Neural cell (in vitro differentiated cells): ENCODE data around the gene SUGCT. TPM values are rescaled to one million over a fixed set of nuclear protein-coding genes. Genes with fewer than 3 reads are reported as not detected.

ENCODE experiments used
- H2AFZ ChIP-seq: fragments of 200-600, 300-800 bp; sonication (generic), shearing (Covaris generic); 2 replicates; pipeline ENCODE4 v1.6.0; 2014; ENCODE audit warnings: low read depth, mild to moderate bottlenecking, antibody characterized with exemption, low read length, moderate library complexity
- H3F3A ChIP-seq: fragments of 200-600 bp; shearing (Covaris generic); 2 replicates; pipeline ENCODE4 v1.6.1; 2016; ENCODE audit warnings: mild to moderate bottlenecking, moderate library complexity, mixed read lengths, antibody characterized with exemption, low read length; ENCODE audit not compliant: insufficient read depth, poor library complexity, severe bottlenecking
- H3K27ac ChIP-seq: fragments of 200-600, 300-800 bp; sonication (generic), shearing (Covaris generic); 2 replicates; pipeline ENCODE4 v1.5.1; 2014; ENCODE audit warnings: mild to moderate bottlenecking, low read length, moderate library complexity
- H3K27me3 ChIP-seq: fragments of 300-800, 200-600 bp; sonication (generic), shearing (Covaris generic); 2 replicates; pipeline ENCODE4 v1.6.0; 2014; ENCODE audit warnings: mild to moderate bottlenecking, low read depth, low read length, moderate library complexity; ENCODE audit not compliant: insufficient read depth
- H3K36me3 ChIP-seq: fragments of 300-800, 200-600 bp; sonication (generic), shearing (Covaris generic); 2 replicates; pipeline ENCODE4 v1.5.1; 2014; ENCODE audit warnings: mild to moderate bottlenecking, antibody characterized with exemption, low read length, moderate library complexity; ENCODE audit not compliant: insufficient read depth
- H3K4me2 ChIP-seq: fragments of 300-800, 200-600 bp; sonication (generic), shearing (Covaris generic); 2 replicates; pipeline ENCODE4 v1.6.0; 2014; ENCODE audit warnings: mild to moderate bottlenecking, low read length
- H3K4me3 ChIP-seq: fragments of 300-800, 200-600 bp; sonication (generic), shearing (Covaris generic); 2 replicates; pipeline ENCODE4 v1.5.1; 2014; ENCODE audit warnings: mild to moderate bottlenecking, low read length, moderate library complexity
- H3K79me2 ChIP-seq: fragments of 200-600 bp; shearing (Covaris generic); replicated peaks from 2 replicates; pipeline ENCODE4 v1.6.0; 2014; ENCODE audit warnings: mild to moderate bottlenecking, low read length, moderate library complexity; ENCODE audit not compliant: insufficient read depth
- H3K9ac ChIP-seq: fragments of 300-800, 200-600 bp; sonication (generic), shearing (Covaris generic); 2 replicates; pipeline ENCODE4 v1.6.1; 2016; ENCODE audit warnings: mild to moderate bottlenecking, low read length, mixed read lengths
- H3K9me2 ChIP-seq: fragments of 200-600 bp; shearing (Covaris generic); 2 replicates; pipeline ENCODE4 v1.6.1; 2016; ENCODE audit warnings: mild to moderate bottlenecking, low read length, mixed read lengths; ENCODE audit not compliant: insufficient read depth
- H3K9me3 ChIP-seq: fragments of 200-600, 300-800 bp; sonication (generic), shearing (Covaris generic); 2 replicates; pipeline ENCODE4 v1.6.1; 2016; ENCODE audit warnings: mild to moderate bottlenecking, mixed run types, low read length, moderate library complexity, mixed read lengths
- H4K20me1 ChIP-seq: fragments of 200-600 bp; shearing (Covaris generic); 2 replicates; pipeline ENCODE4 v1.6.1; 2016; ENCODE audit warnings: mild to moderate bottlenecking, mixed run types; ENCODE audit not compliant: insufficient read depth
- CTCF ChIP-seq: fragments of 450-650 bp; IDR thresholded peaks from 2 replicates; pipeline ENCODE4 v1.5.1; 2014; ENCODE audit warnings: antibody characterized with exemption, mild to moderate bottlenecking, moderate library complexity; ENCODE audit not compliant: poor library complexity, severe bottlenecking
- EP300 ChIP-seq: fragments of 450-650 bp; conservative IDR thresholded peaks from 2 replicates; pipeline ENCODE4 v1.6.1; 2014; ENCODE audit warnings: antibody characterized with exemption, mild to moderate bottlenecking, moderate library complexity; ENCODE audit not compliant: poor library complexity, severe bottlenecking
- EZH2 ChIP-seq: fragments of 200-600, 300-800 bp; shearing (Covaris generic), sonication (generic); IDR thresholded peaks from 2 replicates; pipeline ENCODE4 v1.6.1; 2014; ENCODE audit warnings: antibody characterized with exemption, low read length, borderline replicate concordance, mild to moderate bottlenecking; ENCODE audit not compliant: insufficient read depth, poor library complexity, severe bottlenecking
- MXI1 ChIP-seq: fragments of 450-650 bp; conservative IDR thresholded peaks from 2 replicates; pipeline ENCODE4 v1.6.1; 2014; ENCODE audit warnings: antibody characterized with exemption, mild to moderate bottlenecking; ENCODE audit not compliant: poor library complexity, severe bottlenecking
- POLR2AphosphoS5 ChIP-seq: IDR thresholded peaks from 2 replicates; pipeline ENCODE4 v1.6.1; 2012
- RAD21 ChIP-seq: fragments of 450-650 bp; conservative IDR thresholded peaks from 2 replicates; pipeline ENCODE4 v1.6.1; 2014; ENCODE audit warnings: antibody characterized with exemption, mild to moderate bottlenecking, moderate library complexity
- REST ChIP-seq: IDR thresholded peaks from 2 replicates; pipeline ENCODE4 v1.6.1; 2012; ENCODE audit warnings: borderline replicate concordance
- SMC3 ChIP-seq: fragments of 450-650 bp; conservative IDR thresholded peaks from 2 replicates; pipeline ENCODE4 v1.6.1; 2014; ENCODE audit warnings: antibody characterized with exemption, mild to moderate bottlenecking, moderate library complexity; ENCODE audit not compliant: poor library complexity
- TAF1 ChIP-seq: IDR thresholded peaks from 2 replicates; pipeline ENCODE4 v1.6.1; 2012; ENCODE audit warnings: low read depth
- polyA plus RNA-seq: library from polyadenylated mRNA; depleted of rRNA; stranded (reverse); fragments of >200 nt; gene quantifications from 2 replicates; pipeline ENCODE4 v1.2.3, GENCODE V29; 2014

SUGCT gene
- polyA plus RNA-seq, 1 donor from 2014 or later: not detected

- TF ChIP-seq RAD21: no peak
- TF ChIP-seq EZH2: no peak
- no peak for TF ChIP-seq REST
- TF ChIP-seq POLR2AphosphoS5: no peak
- no peak for TF ChIP-seq CTCF
- TF ChIP-seq SMC3: no peak
- no peak for TF ChIP-seq EP300
- no peak for TF ChIP-seq TAF1
- no peak for TF ChIP-seq MXI1
- no peaks in the 10 kb centered on the region for H3K36me3 ChIP-seq
- H3K9me2 ChIP-seq: no peaks in the 10 kb centered on the region
- H3K79me2 ChIP-seq: no peaks in the 10 kb centered on the region
- H4K20me1 ChIP-seq: no peaks in the 10 kb centered on the region
- H3K4me3 ChIP-seq: no peak overlapping the region
- H3F3A ChIP-seq: no peaks in the 10 kb centered on the region
- H3K9me3 ChIP-seq: no peaks in the 10 kb centered on the region
- no peak overlapping the region for H3K9ac ChIP-seq
- H2AFZ ChIP-seq: no peak overlapping the region
- no peak overlapping the region for H3K4me2 ChIP-seq
- no peak overlapping the region for H3K27ac ChIP-seq
- H3K27me3 ChIP-seq: no peaks in the 10 kb centered on the region
Measured at GRCh38 chr7:40645197-40645596, 510.4 kb downstream of the SUGCT start.

GRCh38 chr7:40646717-40647116, 511.9 kb downstream of the SUGCT start:
- H3K27ac ChIP-seq: no peak overlapping the region

More at GRCh38 chr7:40646717-40647116, 511.9 kb downstream of the SUGCT start:
- Histone ChIP-seq H2AFZ (no peak overlapping the region), H3K36me3 (no peaks in the 10 kb centered on the region), H3K9me2 (no peaks in the 10 kb centered on the region), H3K9ac (no peak overlapping the region), H3K79me2 (no peaks in the 10 kb centered on the region), H3F3A (no peaks in the 10 kb centered on the region), H3K4me2 (no peak overlapping the region), H3K9me3 (no peaks in the 10 kb centered on the region), H3K27me3 (no peaks in the 10 kb centered on the region), H4K20me1 (no peaks in the 10 kb centered on the region), H3K4me3 (no peak overlapping the region)
- no peak for TF ChIP-seq REST
- TF ChIP-seq CTCF: no peak
- TF ChIP-seq SMC3: no peak
- TF ChIP-seq POLR2AphosphoS5: no peak
- TF ChIP-seq EP300: no peak
- TF ChIP-seq TAF1: no peak
- TF ChIP-seq MXI1: no peak
- TF ChIP-seq RAD21: no peak
- no peak for TF ChIP-seq EZH2
